ENCODE measurements around the gene MIER2.

Gene MIER2

GRCh38 chr19:330503-330902 lies 14.1 kb downstream of the MIER2 start:
- no peak for DNase-seq (ENCODE audit: low read depth in 2 of 2)

GRCh38 chr19:329876-330275 lies 14.7 kb downstream of the MIER2 start:
- no peak for DNase-seq (ENCODE audit: low read depth in 2 of 2)

- DNase-seq (ENCODE audit: low read depth in 2 of 2): no peak
Observed at GRCh38 chr19:328025-328505, 16.5 kb downstream of the MIER2 start.

- no peak for DNase-seq (ENCODE audit: low read depth in 2 of 2)
Observed at GRCh38 chr19:327291-328024, 17.1 kb downstream of the MIER2 start.

GRCh38 chr19:326871-327270 lies 17.7 kb downstream of the MIER2 start:
- no peak for DNase-seq (ENCODE audit: low read depth in 2 of 2)

GRCh38 chr19:325937-326565 lies 18.5 kb downstream of the MIER2 start:
- no peak for DNase-seq (ENCODE audit: low read depth in 2 of 2)

- no peak for DNase-seq (ENCODE audit: low read depth in 2 of 2)
Observed at GRCh38 chr19:325173-325936, 19.2 kb downstream of the MIER2 start.

- no peak for DNase-seq (ENCODE audit: low read depth in 2 of 2)
Observed at GRCh38 chr19:324716-325115, 19.9 kb downstream of the MIER2 start.

- no peak for DNase-seq (ENCODE audit: low read depth in 2 of 2)
Observed at GRCh38 chr19:322616-323015, 22.0 kb downstream of the MIER2 start.

- no peak for DNase-seq (ENCODE audit: low read depth in 2 of 2)
Observed at GRCh38 chr19:318509-318774, 26.2 kb downstream of the MIER2 start.

- DNase-seq (ENCODE audit: low read depth in 2 of 2): no peak
Observed at GRCh38 chr19:317710-318508, 26.7 kb downstream of the MIER2 start.

GRCh38 chr19:315811-316210 lies 28.8 kb downstream of the MIER2 start:
- no peak for DNase-seq (ENCODE audit: low read depth in 2 of 2)

- DNase-seq (ENCODE audit: low read depth in 2 of 2): no peak
Observed at GRCh38 chr19:313988-314815, 30.4 kb downstream of the MIER2 start.

GRCh38 chr19:313169-313987 lies 31.2 kb downstream of the MIER2 start:
- no peak for DNase-seq (ENCODE audit: low read depth in 2 of 2)

- no peak for DNase-seq (ENCODE audit: low read depth in 2 of 2)
Observed at GRCh38 chr19:311813-312261, 32.8 kb downstream of the MIER2 start.

GRCh38 chr19:310781-311496 lies 33.7 kb downstream of the MIER2 start:
- DNase-seq (ENCODE audit: low read depth in 2 of 2): no peak

- no peak for DNase-seq (ENCODE audit: low read depth in 2 of 2)
Observed at GRCh38 chr19:310141-310651, 34.4 kb downstream of the MIER2 start.

- no peak for DNase-seq (ENCODE audit: low read depth in 2 of 2)
Observed at GRCh38 chr19:309206-309565, 35.4 kb downstream of the MIER2 start.

- DNase-seq (ENCODE audit: low read depth in 2 of 2): no peak
Observed at GRCh38 chr19:308471-309205, 36.0 kb downstream of the MIER2 start.

All from activated CD4-positive, alpha-beta T cell treated with anti-CD3 and anti-CD28 coated beads for 24 hours (primary cell).